Measurements from ENCODE around the gene C2orf78. TPM values are rescaled to one million over a fixed set of nuclear protein-coding genes. Genes with fewer than 3 reads are reported as not detected.

C2orf78 gene
- total and polyA plus RNA-seq, 10 of the 15 experiments (the other 5 are each of a cell fraction or from before 2014, with no cell fraction given): 0.08 to 0.82 (median 0.40) TPM

DNA sequence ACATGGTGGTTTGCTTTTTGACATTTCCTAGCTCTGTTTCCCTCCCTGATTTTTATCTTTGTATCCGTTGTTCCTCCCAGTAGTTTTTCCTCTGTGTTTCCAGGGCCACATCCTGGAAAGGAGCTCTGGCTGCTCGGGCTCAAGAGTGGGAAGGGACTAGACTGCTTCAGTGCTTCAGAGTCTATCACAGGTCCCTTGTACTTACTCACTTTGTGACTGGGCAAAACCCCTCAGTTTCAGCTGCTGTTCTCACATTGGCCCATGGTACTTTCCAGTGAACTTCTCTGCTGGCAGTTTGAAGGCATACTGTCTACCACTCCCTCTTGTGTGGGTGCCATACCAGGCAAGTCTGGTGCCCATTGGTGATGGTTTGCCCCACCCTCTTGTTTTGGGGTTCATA is 37.2 kb downstream of the C2orf78 start (continued):
- TF ChIP-seq MEF2B (IDR thresholded peaks at IDR 0.05; ENCODE audit: partially characterized antibody, poor library complexity, severe bottlenecking) (no peak), RELB (IDR thresholded peaks at IDR 0.05; ENCODE audit: low read depth) (peak; percentile 93), USF2 (IDR thresholded peaks at IDR 0.05; ENCODE audit: borderline replicate concordance, low read depth, low read length) (no peak), MYC (IDR thresholded peaks at IDR 0.05; ENCODE audit: insufficient read depth, insufficient read length, insufficient replicate concordance, low read length, severe bottlenecking) (no peak), EED (IDR thresholded peaks at IDR 0.05; ENCODE audit: low read depth) (peak; percentile 48; the same call in 1 of the 2 replicates), IKZF2 (IDR thresholded peaks at IDR 0.05) (peak; percentile 80 to 83), ZBTB33 (IDR thresholded peaks at IDR 0.05) (no peak), EZH2 (IDR thresholded peaks at IDR 0.05; ENCODE audit: borderline replicate concordance, control insufficient read depth, low read depth, low read length) (no peak), CHD1 (IDR thresholded peaks at IDR 0.05; ENCODE audit: low read depth, low read length) (no peak), HDAC6 (IDR thresholded peaks at IDR 0.05; ENCODE audit: unreplicated experiment) (no peak), SPI1 (IDR thresholded peaks at IDR 0.05; ENCODE audit: borderline replicate concordance, insufficient read depth, low read depth, low read length) (no peak), TARDBP (IDR thresholded peaks at IDR 0.05; ENCODE audit: borderline replicate concordance) (no peak), FOXM1 (IDR thresholded peaks at IDR 0.05; ENCODE audit: low read depth, low read length) (no peak), ASH2L (IDR thresholded peaks at IDR 0.05; ENCODE audit: borderline replicate concordance, low read depth) (no peak), HDAC2 (IDR thresholded peaks at IDR 0.05) (no peak), MAX (IDR thresholded peaks at IDR 0.05; ENCODE audit: low read depth, low read length) (no peak), RAD21 (IDR thresholded peaks at IDR 0.05; ENCODE audit: insufficient read depth, low read depth, low read length) (no peak), SREBF1 (IDR thresholded peaks at IDR 0.05; ENCODE audit: low read length) (no peak), ZNF217 (IDR thresholded peaks at IDR 0.05) (no peak), CBX5 (IDR thresholded peaks at IDR 0.05; ENCODE audit: low read depth) (no peak), SIN3A (IDR thresholded peaks at IDR 0.05; ENCODE audit: low read depth, low read length) (no peak)
- TF ChIP-seq, protein P1, sequence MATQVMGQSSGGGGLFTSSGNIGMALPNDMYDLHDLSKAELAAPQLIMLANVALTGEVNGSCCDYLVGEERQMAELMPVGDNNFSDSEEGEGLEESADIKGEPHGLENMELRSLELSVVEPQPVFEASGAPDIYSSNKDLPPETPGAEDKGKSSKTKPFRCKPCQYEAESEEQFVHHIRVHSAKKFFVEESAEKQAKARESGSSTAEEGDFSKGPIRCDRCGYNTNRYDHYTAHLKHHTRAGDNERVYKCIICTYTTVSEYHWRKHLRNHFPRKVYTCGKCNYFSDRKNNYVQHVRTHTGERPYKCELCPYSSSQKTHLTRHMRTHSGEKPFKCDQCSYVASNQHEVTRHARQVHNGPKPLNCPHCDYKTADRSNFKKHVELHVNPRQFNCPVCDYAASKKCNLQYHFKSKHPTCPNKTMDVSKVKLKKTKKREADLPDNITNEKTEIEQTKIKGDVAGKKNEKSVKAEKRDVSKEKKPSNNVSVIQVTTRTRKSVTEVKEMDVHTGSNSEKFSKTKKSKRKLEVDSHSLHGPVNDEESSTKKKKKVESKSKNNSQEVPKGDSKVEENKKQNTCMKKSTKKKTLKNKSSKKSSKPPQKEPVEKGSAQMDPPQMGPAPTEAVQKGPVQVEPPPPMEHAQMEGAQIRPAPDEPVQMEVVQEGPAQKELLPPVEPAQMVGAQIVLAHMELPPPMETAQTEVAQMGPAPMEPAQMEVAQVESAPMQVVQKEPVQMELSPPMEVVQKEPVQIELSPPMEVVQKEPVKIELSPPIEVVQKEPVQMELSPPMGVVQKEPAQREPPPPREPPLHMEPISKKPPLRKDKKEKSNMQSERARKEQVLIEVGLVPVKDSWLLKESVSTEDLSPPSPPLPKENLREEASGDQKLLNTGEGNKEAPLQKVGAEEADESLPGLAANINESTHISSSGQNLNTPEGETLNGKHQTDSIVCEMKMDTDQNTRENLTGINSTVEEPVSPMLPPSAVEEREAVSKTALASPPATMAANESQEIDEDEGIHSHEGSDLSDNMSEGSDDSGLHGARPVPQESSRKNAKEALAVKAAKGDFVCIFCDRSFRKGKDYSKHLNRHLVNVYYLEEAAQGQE (IDR thresholded peaks at IDR 0.05; ENCODE audit: low read depth, low read length): no peak
